Activated CD4-positive, alpha-beta T cell treated with anti-CD3 and anti-CD28 coated beads, Interleukin-2, Interleukin-4, amounts not matched to agents 100 ng/mL and 50 ng/mL, durations not matched to agents 16 hours and 8 hours (primary cell): Measurements from ENCODE around the gene BCL2.
A peak's percentile ranks its signal among the peaks of the same experiment; 100 is the strongest.
"Not testable (repeated sequence)": the region's sequence is repeated elsewhere in the genome, so short reads cannot be mapped to it uniquely, and the experiment has no call there.

Experiments
- DNase-seq: peaks from one replicate; pipeline ENCODE4 v3.0.0-alpha.2; 2020; ENCODE audit warnings: low spot score

Gene BCL2

DNA sequence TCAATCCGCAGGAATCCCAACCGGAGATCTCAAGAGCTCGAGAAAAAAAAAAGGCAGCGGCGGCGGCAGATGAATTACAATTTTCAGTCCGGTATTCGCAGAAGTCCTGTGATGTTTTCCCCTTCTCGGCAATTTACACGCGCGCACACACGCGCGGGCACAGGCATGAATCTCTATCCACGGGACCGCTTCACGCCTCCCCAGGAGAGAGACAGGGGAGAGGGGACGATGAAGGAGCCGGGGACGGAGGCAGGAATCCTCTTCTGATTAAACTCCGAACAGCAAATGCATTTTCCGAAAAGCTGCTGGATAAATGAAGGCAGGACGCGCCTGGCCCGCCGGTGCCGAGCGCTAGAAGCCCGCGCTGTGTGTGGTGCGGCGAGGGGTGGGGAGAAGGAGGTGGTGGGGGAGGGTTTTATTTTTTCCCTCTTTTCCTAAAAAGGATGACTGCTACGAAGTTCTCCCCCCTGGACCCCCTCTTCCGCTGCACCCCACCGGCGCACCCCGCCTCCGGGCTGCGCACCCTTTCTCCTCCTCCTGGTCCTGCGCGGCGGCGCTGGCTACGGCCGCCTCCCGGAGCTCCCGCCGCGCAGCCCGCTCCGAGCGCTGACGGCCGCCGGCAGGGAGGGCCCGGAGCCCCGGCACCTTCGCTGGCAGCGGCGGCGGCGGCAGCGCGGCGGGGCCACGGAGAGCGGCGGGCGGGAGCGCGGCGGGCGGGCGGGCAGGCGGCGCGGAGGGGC lies at the start of gene BCL2:
Gene BCL2, minus strand, starts transcription at position 387 of the 740 bp plus-strand sequence.
- DNase-seq: peak; percentile 47

DNA sequence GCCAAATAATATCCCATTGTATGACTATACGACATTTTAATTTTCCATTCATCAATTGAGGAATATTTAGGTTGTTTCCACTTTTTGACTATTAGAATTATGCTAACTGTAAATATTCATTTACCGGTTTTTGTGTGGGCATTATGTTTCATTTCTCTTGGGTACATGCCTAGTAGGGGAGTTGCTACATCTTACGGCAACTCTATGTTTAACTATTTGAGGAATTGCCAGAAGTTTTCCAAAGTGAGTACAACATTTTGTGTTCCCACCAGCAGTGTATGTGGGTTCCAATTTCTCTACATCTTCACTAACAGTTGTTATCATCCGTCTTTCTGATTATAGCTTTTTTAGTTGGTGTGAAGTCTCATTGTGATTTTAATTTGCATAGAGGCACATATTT lies 49.0 kb upstream of the BCL2 start:
- DNase-seq: no peak

DNA sequence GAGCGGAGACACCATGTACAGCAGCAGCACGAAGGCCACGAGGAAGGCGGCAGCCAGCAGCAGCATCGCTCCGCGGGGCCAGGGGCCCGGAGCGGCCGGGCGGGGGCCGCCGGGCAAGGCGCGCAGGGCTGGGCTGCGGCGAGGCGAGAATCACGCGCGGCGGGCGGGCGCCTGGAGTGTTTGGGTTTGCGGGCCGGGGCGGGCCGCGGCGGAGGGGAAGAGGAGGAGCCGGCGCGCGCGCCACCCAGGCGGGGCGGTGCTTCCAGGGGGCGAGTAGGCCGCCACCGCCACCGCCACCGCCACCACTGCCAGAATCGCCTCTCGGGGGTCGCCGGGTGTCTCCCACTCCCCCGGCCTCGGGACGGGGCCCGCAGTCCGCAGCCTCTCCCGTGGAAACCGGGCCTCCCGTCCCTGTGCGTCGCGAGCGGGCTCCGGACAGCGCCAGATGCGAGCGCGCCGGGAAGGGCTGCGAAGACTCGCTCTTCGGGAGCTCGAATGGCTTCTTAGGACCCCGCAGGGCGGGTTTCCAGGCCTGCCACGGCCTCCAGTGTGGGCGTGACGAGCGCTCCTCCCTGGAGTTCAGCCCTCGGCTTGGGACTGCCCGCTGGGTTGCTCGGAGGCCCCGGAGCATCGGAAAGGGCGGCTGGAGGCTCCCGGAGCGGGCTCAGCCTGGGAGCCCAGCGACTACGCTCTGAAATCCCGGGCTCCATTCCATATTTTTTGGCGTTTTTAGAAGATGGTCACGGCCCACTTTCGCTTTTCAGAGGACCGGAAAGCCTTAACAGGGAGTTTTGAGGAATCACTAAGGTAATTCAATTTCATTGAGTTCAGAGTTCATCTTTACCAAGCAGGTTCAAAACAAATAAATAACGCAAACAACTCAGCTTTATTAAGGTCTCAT lies 47.7 kb upstream of the BCL2 start, which contains the start of gene KDSR:
Gene KDSR, minus strand, starts transcription at position 154 of the 901 bp plus-strand sequence. Its CDS starts 88 bp downstream, at position 66.
- peak; percentile 83 for DNase-seq

DNA sequence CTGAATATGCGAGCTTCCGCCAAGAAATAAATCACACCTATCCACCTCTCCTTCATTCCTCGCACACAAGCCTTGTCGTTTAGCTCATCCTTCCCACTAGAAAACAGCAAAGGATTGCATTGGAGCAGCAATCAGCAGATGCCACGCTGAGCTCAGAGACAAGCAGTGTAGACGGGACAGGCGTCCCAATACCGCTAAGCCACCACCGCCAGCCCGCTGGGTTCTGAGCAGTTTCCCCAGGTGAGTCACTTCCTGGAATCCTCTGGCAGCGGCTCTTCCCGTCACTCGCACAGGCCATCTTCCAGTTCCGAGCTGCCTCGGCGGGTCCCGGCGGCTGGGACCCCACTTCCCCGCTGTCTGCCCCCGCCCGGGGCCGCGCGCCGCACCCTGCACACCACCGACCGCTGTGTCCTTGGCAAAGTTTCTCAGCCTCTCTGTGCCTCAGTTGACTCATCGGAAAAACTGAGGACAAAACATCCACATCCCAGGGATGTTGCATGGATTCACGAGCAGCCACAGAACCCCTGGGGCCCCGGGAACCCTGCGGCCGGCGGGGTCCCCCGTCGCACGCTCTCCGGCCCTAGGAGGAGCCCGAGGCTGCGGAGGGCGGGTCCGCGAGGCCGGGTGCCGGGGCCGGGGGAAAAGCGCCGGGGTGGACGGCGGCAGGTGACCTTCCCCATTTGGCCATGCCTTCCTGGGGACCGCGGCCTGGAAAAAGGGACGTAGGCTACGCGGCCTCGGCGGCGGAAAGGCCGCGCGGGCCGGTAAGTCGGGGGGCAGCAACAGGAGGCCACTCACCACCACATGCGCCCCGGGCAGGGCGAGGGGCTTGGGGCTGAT lies 46.9 kb upstream of the BCL2 start:
- peak; percentile 84 for DNase-seq

DNA sequence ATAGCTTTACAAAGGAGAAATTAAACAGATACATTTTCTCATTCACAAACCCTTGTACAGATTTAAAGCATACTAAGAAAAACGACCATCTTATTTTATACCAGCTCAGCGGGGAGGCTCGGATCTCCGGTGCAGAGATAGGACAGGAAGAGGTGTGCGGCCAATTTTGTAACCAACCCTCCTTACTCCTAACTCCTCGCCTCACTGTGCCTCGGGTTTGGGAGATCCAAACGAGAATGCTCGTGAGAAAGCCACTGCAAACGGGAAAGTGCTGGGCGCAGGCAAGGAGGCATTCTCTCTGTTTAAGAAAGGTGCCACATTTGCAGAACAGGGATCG lies 46.3 kb upstream of the BCL2 start:
- DNase-seq: peak; percentile 25

DNA sequence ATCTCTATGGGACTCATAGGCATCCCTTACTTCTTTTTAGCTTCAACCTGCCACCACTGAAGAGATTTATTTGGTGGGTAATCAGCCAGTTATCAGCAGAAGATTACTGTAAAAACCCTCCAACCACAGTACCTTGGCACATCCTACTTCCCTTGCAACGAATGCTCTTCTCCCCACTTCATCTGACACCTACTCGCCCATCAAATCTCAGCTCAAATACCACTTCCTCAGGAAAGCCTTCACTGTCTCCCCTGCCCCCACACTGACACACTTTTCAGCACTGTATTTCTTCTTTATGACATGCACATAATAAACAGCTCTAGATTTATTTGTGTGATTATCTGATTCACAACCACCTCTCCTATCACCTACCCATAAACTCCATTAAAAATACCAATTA lies 44.4 kb upstream of the BCL2 start:
- peak; percentile 58 for DNase-seq

DNA sequence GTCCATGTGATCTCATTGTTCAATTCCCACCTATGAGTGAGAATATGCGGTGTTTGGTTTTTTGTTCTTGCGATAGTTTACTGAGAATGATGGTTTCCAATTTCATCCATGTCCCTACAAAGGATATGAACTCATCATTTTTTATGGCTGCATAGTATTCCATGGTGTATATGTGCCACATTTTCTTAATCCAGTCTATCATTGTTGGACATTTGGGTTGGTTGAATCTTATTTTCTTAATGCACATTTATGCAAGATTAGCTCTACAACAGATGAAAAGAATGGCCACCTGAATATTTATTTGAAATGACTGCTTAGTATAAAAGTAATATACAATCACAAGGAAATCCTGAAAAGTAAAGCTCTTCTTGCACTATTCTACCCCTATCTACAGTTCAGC lies 43.9 kb upstream of the BCL2 start:
- DNase-seq: not testable (repeated sequence)

DNA sequence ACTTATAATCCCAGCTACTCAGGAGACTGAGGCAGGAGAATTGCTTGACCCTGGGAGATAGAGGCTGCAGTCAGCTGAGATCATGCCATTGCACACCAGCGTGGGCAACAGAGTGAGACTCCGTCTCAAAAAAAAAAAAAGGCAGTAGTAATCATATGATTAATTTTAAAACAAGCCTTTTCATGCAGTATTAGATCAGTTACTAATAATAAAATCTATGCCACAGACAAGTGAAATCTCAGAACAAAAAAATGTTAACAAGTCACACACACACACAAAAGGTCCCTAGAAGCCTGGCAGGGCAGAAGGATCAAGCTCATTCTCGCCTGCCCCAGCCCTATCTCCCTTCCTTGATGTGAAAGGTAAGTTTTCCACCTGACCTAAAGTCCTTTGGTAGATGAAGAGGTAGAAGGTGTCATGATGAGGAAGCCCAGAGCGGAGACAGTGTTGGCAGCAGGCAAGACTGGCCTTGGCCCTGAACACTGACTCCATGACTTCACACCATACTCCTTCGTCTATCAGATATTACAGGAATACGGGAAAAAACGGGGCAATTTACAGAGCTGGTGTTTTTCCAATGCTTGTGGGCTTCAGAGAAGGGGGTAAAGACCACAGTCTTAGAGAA lies 36.8 kb upstream of the BCL2 start:
- DNase-seq: no peak

DNA sequence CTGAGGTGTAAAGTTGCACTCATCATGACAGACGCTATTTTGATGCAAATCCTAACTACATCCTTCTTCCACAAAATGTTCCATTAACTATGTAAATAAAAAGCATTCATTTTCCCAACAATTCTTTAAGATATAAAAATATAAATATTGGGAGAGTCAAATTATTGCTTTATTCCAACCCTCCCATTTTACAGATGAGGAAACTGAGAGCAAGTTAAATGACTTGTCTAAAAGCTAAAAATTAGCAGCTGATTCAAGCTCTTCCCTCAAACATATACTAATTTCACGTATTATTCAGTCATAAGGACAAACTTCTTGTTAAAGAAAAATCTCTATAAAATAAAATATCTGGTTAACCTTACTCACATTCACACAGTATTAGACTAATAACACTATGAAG lies 30.7 kb upstream of the BCL2 start:
- no peak for DNase-seq

DNA sequence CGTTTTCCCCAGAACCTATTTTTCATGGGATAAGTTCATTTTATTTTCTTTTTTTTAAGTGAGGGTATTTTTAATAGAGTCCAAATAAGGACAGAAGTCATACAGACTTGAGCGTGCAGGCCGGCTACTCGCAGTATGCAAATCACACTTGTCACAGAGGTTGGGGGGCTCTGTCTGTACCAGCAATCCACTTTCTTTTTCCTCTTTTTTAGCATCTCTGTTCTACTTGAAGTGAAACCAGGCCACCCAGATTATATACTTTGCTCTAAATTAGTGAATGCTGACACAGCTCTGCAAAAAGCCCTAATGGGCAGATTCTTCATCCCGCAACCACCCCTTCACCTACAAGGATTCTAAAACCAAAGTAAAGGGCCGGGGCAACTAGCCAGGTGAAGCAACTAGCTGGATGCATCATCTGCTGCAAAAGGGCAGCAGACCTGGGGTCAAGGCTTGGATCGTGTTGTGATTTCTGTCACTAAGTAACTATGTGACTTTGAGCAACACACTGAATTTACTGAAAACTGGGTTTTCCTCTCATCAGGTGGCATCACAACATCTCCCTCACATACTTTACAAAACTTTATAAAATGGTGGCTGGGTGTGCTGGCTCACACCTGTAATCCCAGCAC lies 29.1 kb upstream of the BCL2 start:
- DNase-seq: no peak

DNA sequence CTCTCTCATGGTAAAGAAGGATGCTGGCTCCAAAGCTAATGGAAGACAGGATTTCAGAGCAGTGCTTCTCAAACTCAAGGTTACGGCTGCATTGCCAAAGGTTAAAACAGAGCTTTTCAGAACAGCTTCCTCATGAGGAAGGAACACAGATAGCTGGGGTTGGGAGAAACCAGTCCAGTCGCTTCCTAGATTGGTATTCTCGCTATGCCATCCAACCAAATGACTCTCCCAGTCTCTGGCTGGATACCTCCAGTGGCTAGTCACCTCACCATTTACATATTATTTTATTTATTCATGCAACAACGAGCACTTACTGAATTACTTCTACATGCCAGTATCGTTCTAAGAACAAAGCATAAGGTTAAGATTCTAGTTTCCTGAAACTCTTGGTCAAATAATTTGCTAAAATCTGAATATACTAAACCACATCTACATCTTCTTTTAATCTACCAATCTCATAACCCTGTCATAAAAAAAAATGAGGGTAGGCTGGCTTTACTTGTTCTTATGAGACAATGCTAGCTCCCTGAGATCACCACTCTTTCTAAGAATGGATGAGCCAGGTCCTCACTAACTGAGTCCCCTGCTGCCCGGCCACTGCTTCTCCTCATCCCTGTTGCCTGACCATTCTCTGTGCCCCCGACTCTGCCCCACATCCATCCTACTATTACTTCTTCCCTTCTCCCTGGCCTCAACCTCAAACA lies 27.1 kb upstream of the BCL2 start:
- no peak for DNase-seq

DNA sequence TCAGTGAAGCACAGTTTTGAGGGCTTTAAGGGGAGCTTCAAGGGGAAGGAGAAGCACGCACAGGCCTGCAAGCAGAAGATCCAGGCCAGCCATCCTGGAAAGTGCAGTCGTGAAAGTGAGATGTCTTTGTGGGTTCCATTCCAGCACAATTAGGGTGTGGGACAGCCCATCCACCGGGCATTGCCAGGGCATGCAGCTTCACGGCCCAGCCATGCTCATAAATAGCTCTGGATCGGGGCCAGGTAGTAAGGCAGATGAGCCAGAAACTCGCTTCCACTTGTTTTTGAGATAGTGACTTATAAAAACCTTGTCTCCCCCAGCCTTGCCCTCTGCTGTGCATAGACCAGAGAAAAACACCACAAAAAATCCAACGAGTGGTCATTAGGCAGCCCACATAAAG lies 26.5 kb upstream of the BCL2 start:
- DNase-seq: no peak

DNA sequence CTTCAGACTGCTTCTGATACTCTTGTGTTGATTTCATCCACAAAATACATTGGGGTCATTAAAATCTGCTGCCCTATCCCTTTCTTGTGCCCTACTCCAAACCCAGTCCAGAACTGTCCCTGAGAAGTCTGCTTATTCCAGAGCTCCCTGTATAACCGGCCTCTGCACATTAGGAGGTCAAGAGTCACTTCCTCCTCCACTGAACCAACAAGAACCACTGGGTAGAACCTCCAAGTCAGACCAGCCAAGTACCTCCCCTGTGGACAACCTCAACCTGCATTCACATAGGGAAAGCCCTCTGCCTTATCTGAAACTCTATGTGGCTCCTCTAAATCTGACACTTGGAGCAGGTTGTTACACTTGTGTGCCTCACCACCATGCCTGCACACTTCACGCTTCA lies 25.3 kb upstream of the BCL2 start:
- no peak for DNase-seq

DNA sequence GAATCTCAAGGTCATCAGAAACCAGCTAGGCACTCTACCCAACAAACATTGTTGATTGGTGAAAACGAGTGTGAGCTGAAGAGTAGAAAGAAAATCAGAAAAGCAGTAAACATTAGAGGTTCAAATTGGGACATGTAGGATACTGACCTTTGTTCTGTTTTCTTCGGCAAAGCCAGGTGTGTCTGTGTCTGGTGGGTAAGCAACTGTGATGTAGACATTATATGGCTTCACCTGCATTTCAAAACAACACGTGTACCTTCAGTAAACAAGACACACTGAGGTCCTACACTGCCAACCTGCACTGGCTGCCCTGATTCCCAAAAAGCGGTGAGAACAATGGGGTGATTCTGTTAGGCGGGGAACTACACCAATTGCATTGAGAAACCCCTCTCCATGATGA lies 24.7 kb upstream of the BCL2 start:
- DNase-seq: no peak

DNA sequence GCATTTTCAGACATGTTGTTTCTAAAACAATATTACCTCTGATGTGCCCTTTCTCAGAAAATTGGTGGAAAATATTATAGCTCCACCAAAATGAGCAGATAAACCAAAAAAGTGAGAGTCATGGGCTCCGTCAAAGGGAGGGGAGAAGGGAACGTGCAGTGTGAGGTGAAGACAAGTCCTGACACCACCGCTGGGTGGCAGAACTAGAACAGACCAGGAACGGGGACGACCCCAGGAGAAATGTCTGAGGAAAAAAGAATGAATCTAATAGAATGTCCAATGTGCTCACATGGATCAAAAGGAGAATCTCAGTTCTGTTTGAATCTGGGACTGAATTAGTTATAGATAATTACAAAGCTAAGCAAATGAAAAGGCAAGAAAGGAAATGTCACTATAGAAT lies 22.6 kb upstream of the BCL2 start:
- DNase-seq: no peak

DNA sequence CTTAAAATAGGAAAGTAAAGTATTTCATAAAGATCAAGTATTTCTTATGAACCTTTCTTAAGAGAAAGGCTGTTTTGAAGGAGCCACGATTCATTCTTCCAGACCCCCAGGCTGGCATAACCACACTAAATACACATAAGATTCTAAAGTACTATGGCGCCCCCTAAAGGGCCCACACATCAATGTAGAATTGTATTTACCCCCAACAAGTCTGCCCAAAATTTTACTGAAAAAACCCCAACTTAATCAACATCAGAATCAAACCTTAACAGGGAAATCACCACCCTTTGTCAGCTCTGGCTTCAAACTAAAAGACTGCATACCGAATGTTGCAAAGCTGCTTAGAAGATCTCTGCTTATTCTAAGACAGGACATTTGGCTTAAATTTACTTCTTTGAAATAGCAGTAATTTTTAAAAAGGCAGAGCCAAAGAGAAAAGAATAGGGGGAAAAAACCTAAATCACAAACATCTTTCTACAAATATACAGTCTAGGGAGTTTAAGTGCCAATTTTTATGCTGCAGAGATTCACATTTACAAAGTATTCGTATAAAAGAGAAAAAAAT lies 20.4 kb upstream of the BCL2 start:
- DNase-seq: no peak

DNA sequence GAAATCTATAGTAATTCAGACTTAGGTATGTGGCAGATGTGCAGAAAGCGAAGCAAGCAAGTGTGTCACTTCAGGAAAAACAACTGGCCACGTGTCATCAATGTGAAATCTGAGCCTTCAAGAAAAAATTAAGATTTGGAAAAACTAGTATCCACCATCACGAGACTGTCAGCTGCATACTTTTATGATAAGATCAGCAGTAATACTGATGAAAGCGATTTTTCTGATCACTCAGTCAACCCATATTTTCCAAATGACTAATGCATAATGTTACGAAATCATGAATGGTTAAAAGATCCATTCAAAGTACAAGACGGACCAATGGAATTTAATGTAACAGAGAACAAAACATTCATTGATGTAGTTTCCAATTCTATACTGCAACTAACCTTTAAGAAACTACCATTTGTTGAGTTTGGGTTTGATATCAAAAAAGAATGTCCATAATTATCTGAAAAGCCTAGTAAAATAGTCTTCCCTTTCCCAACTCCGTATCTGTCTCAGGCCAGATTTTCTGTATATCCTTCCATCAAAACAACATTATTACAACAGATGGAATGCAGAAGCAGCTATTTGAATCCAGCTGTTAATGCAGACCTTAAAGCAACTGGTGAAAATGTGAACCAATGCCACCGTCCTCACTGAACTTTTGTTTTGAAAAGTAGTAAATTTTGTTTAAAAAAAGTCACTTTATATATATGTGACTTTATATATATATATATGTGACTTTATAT lies 17.0 kb upstream of the BCL2 start:
- peak; percentile 54 for DNase-seq

DNA sequence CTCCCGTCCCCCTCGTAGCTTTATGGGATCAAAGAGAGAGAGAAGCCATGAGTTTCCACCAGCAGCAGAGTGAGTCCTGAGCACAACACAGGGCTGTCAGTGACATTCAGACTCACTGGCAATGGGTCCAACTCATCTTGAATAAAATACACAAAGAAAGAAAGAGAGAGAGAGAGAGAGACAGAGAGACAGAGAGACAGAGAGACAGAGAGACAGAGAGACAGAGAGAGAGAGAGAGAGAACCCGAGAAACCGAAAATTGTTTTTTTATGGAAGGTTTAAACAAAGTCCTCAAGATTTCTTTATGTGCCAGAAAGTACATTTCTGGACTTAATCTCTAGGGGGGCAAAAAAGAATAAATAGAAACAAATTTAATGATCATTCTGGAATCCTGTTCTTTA lies 11.5 kb upstream of the BCL2 start:
- DNase-seq: no peak

DNA sequence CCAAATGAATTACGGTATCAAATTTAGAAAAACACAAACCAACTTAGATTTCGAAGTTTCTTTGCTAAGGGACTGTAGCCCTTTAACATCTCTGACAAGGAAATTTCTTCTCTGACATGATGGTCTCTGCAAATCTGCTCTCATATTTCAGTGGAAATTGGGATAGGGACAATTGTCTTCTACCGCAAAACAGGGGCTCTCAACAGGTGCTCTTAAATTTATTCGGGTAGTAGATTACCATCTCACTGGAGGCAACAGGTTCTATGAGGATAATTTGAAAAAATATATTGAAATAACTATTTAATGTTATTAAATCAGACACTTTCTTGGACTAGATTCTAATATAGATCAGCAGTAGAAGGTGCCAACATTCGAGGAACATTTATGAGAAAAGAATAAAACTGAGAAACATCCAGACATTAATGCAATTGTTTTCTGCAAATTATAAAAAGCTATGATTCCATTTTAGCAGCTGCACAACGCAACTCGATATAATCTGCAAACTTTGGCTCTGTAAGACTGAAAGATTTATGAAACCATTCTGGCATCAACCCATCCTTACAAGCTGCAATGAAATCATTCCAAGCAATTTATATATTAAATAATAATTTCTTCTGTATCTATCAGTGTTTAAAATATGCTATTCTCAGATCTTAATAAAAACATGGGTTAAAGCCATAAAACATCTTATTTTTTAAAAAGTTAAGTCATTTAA lies 10.0 kb upstream of the BCL2 start:
- no peak for DNase-seq
